GM12878 (cell line): ENCODE measurements around the gene MRPL23. TPM values are rescaled to one million over a fixed set of nuclear protein-coding genes. Genes with fewer than 3 reads are reported as not detected.

Experiments used
- BCL11A ChIP-seq: IDR thresholded peaks from 2 replicates; pipeline ENCODE4 v1.6.1; 2011; ENCODE audit warnings: low read depth, low read length
- EED ChIP-seq: sonication (generic); IDR thresholded peaks from 2 replicates; pipeline ENCODE4 v1.6.1; 2016; ENCODE audit warnings: antibody characterized with exemption, low read depth
- EP300 ChIP-seq, 2 experiments: fragments of 150-350 bp in 1 of 2; IDR thresholded peaks; 2 replicates each; pipeline ENCODE4 v1.6.1; 2011 to 2012; ENCODE audit warnings: low read depth in 2 of 2, low read length in 2 of 2, borderline replicate concordance in 1 of 2, improper control_type of control experiment in 1 of 2, inconsistent platforms in 1 of 2; ENCODE audit not compliant: control insufficient read depth in 1 of 2
- IKZF1 ChIP-seq: fragments of 450-650 bp; conservative IDR thresholded peaks from 2 replicates; pipeline ENCODE4 v1.6.1; 2017; ENCODE audit warnings: antibody characterized with exemption, mild to moderate bottlenecking
- IKZF2 ChIP-seq, 2 experiments: fragments of 450-650 bp; IDR thresholded peaks; 2 replicates each; pipeline ENCODE4 v1.6.1; 2017; ENCODE audit warnings: mild to moderate bottlenecking in 2 of 2, moderate library complexity in 2 of 2
- NR2C2 ChIP-seq: IDR thresholded peaks from 2 replicates; pipeline ENCODE4 v1.6.1; 2011; ENCODE audit warnings: borderline replicate concordance, low read depth; ENCODE audit not compliant: control insufficient read depth, insufficient read length
- SMC3 ChIP-seq: IDR thresholded peaks from 2 replicates; pipeline ENCODE4 v1.6.1; 2011; ENCODE audit warnings: low read length, improper control_type of control experiment, borderline replicate concordance
- SUPT20H ChIP-seq: IDR thresholded peaks from 2 replicates; pipeline ENCODE4 v1.6.1; 2011; ENCODE audit warnings: low read depth, mild to moderate bottlenecking, low read length, moderate library complexity, borderline replicate concordance; ENCODE audit not compliant: control insufficient read depth
- ZNF274 ChIP-seq: IDR thresholded peaks from one replicate; pipeline ENCODE4 v1.8.0; 2011; ENCODE audit not compliant: insufficient read length, insufficient read depth
- ZZZ3 ChIP-seq: IDR thresholded peaks from 2 replicates; pipeline ENCODE4 v1.6.1; 2011; ENCODE audit warnings: low read depth; ENCODE audit not compliant: control insufficient read depth, insufficient read length
- polyA plus RNA-seq, 11 experiments: library from polyadenylated mRNA; depleted of rRNA in 4 of 11; unstranded in 6 of 11; stranded (reverse) in 5 of 11; fragments of >200 nt; fragmentation: Nextera tagmentation in 4 of 11; fragmentation: Illumina TruSeq in 1 of 11; extraction: Ambion mirVana in 4 of 11; extraction: Trizol in 1 of 11; gene quantifications; 1 replicate in 1 of 11; 2 replicates in 10 of 11; pipeline versions ENCODE4 v1.2.1 to v1.2.3, GENCODE V29; 2011 to 2016; ENCODE audit warnings: inconsistent platforms in 2 of 11, missing spikeins in 2 of 11, low read depth in 1 of 11
- total RNA-seq, 4 experiments: library from RNA; depleted of rRNA in 3 of 4; stranded (reverse); fragments of >200 nt in 3 of 4; fragmentation: Illumina TruSeq in 1 of 4; extraction: Trizol in 1 of 4; gene quantifications; 2 replicates each; pipeline versions ENCODE4 v1.2.1 to v1.2.3, GENCODE V29; 2013 to 2021
- TF ChIP-seq, protein P1 (sequence below): IDR thresholded peaks from 2 replicates; pipeline ENCODE4 v1.6.1; 2012; ENCODE audit warnings: low read depth, low read length, improper control_type of control experiment
- TF ChIP-seq, protein P2 (sequence below): fragments of 450-650 bp; IDR thresholded peaks from 2 replicates; pipeline ENCODE4 v1.6.1; 2017; ENCODE audit warnings: mild to moderate bottlenecking, moderate library complexity
- TF ChIP-seq, protein P3 (sequence below): fragments of 450-650 bp; formaldehyde crosslinking; IDR thresholded peaks from 2 replicates; pipeline ENCODE4 v1.5.0; 2022; ENCODE audit warnings: mild to moderate bottlenecking, missing genetic modification characterization

The MRPL23 gene
- total and polyA plus RNA-seq, 10 of the 15 experiments (the other 5 are each of a cell fraction or from before 2014, with no cell fraction given): 1.6 to 207 (median 126) TPM

DNA sequence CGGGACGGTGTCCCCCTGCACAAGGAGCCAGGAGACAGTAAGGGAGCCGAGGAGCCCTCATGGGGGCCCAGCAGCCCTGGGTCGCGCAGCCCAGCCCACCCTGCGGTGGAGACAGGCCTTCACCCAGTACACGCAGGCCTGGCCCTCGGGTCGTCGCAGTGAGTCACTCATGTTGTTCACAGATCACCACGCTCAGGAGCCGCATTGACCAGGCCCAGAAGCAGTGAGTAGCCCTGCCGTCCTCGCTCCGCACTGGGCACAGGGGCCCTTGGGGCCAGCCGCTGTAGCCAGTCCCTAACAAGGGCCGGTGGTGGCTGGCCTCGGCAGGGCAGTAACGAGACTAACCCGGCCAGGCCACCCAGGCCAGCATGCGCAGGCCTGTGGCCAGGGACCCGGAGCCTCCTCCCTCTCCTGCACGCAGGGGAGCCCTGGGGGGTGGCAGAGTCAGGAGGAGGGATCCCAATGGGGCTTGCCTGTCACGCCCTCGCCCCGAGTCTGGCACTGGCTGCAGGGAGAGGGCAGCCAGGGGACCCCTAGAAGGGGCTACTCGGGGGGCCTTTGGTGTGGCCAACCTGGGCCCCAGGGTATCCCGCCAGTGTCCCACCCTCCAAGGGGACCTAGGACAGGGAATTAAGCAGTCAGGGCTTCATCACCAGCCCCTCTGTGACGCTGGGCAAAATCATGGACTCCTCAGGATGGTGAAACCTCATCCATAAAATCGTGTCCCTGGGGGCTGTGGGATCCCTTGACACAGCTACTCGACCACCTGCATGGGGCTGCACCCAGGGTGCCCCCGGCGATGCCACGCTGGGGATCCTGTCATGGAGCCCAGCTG, 10.1 kb upstream of the MRPL23 start (continued):
- TF ChIP-seq EED (no peak), ZZZ3 (no peak), IKZF1 (no peak), EP300 (IDR thresholded peaks at IDR 0.05; ENCODE audit: borderline replicate concordance in 1 of 2, control insufficient read depth in 1 of 2, low read depth in 2 of 2, low read length in 2 of 2) (no peak), SUPT20H (no peak), NR2C2 (no peak), ZNF274 (no peak), BCL11A (no peak), IKZF2 (IDR thresholded peaks at IDR 0.05) (no peak), SMC3 (no peak)
- TF ChIP-seq, protein P1, sequence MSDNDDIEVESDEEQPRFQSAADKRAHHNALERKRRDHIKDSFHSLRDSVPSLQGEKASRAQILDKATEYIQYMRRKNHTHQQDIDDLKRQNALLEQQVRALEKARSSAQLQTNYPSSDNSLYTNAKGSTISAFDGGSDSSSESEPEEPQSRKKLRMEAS: no peak
- TF ChIP-seq, protein P2, sequence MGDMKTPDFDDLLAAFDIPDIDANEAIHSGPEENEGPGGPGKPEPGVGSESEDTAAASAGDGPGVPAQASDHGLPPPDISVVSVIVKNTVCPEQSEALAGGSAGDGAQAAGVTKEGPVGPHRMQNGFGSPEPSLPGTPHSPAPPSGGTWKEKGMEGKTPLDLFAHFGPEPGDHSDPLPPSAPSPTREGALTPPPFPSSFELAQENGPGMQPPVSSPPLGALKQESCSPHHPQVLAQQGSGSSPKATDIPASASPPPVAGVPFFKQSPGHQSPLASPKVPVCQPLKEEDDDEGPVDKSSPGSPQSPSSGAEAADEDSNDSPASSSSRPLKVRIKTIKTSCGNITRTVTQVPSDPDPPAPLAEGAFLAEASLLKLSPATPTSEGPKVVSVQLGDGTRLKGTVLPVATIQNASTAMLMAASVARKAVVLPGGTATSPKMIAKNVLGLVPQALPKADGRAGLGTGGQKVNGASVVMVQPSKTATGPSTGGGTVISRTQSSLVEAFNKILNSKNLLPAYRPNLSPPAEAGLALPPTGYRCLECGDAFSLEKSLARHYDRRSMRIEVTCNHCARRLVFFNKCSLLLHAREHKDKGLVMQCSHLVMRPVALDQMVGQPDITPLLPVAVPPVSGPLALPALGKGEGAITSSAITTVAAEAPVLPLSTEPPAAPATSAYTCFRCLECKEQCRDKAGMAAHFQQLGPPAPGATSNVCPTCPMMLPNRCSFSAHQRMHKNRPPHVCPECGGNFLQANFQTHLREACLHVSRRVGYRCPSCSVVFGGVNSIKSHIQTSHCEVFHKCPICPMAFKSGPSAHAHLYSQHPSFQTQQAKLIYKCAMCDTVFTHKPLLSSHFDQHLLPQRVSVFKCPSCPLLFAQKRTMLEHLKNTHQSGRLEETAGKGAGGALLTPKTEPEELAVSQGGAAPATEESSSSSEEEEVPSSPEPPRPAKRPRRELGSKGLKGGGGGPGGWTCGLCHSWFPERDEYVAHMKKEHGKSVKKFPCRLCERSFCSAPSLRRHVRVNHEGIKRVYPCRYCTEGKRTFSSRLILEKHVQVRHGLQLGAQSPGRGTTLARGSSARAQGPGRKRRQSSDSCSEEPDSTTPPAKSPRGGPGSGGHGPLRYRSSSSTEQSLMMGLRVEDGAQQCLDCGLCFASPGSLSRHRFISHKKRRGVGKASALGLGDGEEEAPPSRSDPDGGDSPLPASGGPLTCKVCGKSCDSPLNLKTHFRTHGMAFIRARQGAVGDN: no peak
- TF ChIP-seq, protein P3, sequence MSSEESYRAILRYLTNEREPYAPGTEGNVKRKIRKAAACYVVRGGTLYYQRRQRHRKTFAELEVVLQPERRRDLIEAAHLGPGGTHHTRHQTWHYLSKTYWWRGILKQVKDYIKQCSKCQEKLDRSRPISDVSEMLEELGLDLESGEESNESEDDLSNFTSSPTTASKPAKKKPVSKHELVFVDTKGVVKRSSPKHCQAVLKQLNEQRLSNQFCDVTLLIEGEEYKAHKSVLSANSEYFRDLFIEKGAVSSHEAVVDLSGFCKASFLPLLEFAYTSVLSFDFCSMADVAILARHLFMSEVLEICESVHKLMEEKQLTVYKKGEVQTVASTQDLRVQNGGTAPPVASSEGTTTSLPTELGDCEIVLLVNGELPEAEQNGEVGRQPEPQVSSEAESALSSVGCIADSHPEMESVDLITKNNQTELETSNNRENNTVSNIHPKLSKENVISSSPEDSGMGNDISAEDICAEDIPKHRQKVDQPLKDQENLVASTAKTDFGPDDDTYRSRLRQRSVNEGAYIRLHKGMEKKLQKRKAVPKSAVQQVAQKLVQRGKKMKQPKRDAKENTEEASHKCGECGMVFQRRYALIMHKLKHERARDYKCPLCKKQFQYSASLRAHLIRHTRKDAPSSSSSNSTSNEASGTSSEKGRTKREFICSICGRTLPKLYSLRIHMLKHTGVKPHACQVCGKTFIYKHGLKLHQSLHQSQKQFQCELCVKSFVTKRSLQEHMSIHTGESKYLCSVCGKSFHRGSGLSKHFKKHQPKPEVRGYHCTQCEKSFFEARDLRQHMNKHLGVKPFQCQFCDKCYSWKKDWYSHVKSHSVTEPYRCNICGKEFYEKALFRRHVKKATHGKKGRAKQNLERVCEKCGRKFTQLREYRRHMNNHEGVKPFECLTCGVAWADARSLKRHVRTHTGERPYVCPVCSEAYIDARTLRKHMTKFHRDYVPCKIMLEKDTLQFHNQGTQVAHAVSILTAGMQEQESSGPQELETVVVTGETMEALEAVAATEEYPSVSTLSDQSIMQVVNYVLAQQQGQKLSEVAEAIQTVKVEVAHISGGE (CRISPR knock-in tag): no peak
